Heart right ventricle (tissue), 16 donors: ENCODE results near the gene STRN. TPM values are rescaled to one million over a fixed set of nuclear protein-coding genes. Genes with fewer than 3 reads are reported as not detected.

Experiments
- ATAC-seq, 8 donors: fragments of 200-7000 bp; cut with Tn5 transposase; one replicate each; pipeline ENCODE4 v1.9.1; 2020; ENCODE audit warnings: mild to moderate bottlenecking in 8 of 8, moderate library complexity in 8 of 8, moderate number of reproducible peaks in 1 of 8
- DNase-seq, 2 donors: peaks; one replicate each; pipeline ENCODE4 v3.0.0-alpha.2; 2020
- H3K27ac ChIP-seq, 10 donors: fragments of 200-600 bp; sonication (generic) in 2 of 10; one replicate each; pipeline versions ENCODE4 v1.5.0 to v1.8.0; 2020 to 2022; ENCODE audit warnings: mild to moderate bottlenecking in 3 of 10
- H3K27me3 ChIP-seq, 7 donors: fragments of 200-600 bp; one replicate each; pipeline ENCODE4 v1.8.0; 2021 to 2022; ENCODE audit warnings: mild to moderate bottlenecking in 2 of 7
- H3K36me3 ChIP-seq, 9 donors: fragments of 200-600 bp; sonication (generic) in 1 of 9; one replicate each; pipeline versions ENCODE4 v1.5.0 to v1.8.0; 2020 to 2022; ENCODE audit warnings: mild to moderate bottlenecking in 2 of 9
- H3K4me1 ChIP-seq, 9 donors: fragments of 200-600 bp; sonication (generic) in 1 of 9; one replicate each; pipeline versions ENCODE4 v1.5.0 to v1.8.0; 2020 to 2022; ENCODE audit warnings: mild to moderate bottlenecking in 4 of 9
- H3K4me3 ChIP-seq, 10 donors: fragments of 200-600 bp; sonication (generic) in 2 of 10; one replicate each; pipeline versions ENCODE4 v1.5.0 to v1.8.0; 2020 to 2022; ENCODE audit warnings: mild to moderate bottlenecking in 7 of 10, moderate library complexity in 2 of 10
- H3K9me3 ChIP-seq, 11 donors: fragments of 200-600 bp in 10 of 11; sonication (generic) in 2 of 11; one replicate each; pipeline versions ENCODE4 v1.5.0 to v1.8.0; 2013 to 2022; ENCODE audit warnings: mild to moderate bottlenecking in 2 of 11, control low read depth in 1 of 11, moderate library complexity in 1 of 11
- CTCF ChIP-seq, 9 donors: fragments of 200-600 bp; sonication (generic) in 2 of 9; IDR thresholded peaks; one replicate each; pipeline versions ENCODE4 v1.5.0 to v1.8.0; 2021 to 2022; ENCODE audit warnings: antibody characterized with exemption in 9 of 9, mild to moderate bottlenecking in 5 of 9, moderate library complexity in 1 of 9
- WGBS, 2 donors: extraction: QIAGEN DNeasy Blood & Tissue Kit; methylation state at CpG; one replicate each; pipeline ENCODE4 v1.1.7; 2013; ENCODE audit warnings: inconsistent platforms in 1 of 2; 5-methylcytosine and 5-hydroxymethylcytosine counted together
- intact Hi-C, 10 donors: fragments of 100-400 bp; cut with DNase I; formaldehyde crosslinking; loops; one replicate each; pipeline versions ENCODE4 v1.11.1 to v1.14.2; 2022
- polyA plus RNA-seq, 2 donors: library from polyadenylated mRNA; stranded (reverse); fragments of 200-250 nt; gene quantifications; one replicate each; pipeline ENCODE4 v1.2.3, GENCODE V29; 2013
- total RNA-seq, 10 donors: library from RNA; stranded (reverse); fragmentation: NEBNext Ultra II Directional in 3 of 10; extraction: Animal tissue kit (Norgen Biotek cat#: 25700) in 3 of 10; gene quantifications; one replicate each; pipeline versions ENCODE4 v1.2.1 to v1.2.4, GENCODE V29; 2021 to 2023
- donor health status: Arrhythmogenic right ventricular cardiomyopathy.
- donor health status: ischemic (EF 13 %, LVEDD 7.1; RV severe dilation, severe dysfunction).
- donor health status: healthy with polysubstance abuse.
- donor health status: DM: no; HTN: yes; CAD: no.
- donor health status: DM: no; HTN: no; CAD: no.
- donor health status: ischemic (EF 25% LVEDD 6.9; RV normal size, moderate dysfunction).
- donor health status: ischemic (EF 25% LVEDD 5.7; RV mildly dilated, moderate dysfunction).
- donor health status: healthy.
- donor health status: DM: yes; HTN: yes; CAD: no.
- donor health status: Ischemic cardiomyopathy.
- donor health status: ischemic (EF 35%, LVEDD 5.7; RV mildly dilated, moderate dysfunction).
- donor health status: nonischemic (EF 11% LVEDD 7.7; RV severe dilation, severe dysfunction).
- donor health status: DM: yes; HTN: yes; CAD: no.
- donor health status: PGD.
- donor health status: ischemic (EF 29% LVEDD 5.4; RV normal size, mild dysfunction).
- donor health status: nonischemic (EF 23%, LVEDD 6.1; RV moderate dilation, normal function).

The STRN gene
- total and polyA plus RNA-seq, 12 donors, result 8.6 to 102 (median 61.8) TPM

GRCh38 chr2:36954977-36955607 is 11.2 kb downstream of the STRN start:
- 59 to 65% methylated on average over 6 of the region's 6 CpGs for WGBS, 2 donors
- Histone ChIP-seq H3K27me3 (no peaks in the 10 kb centered on the region), H3K9me3 (no peaks in the 10 kb centered on the region), H3K27ac (no peak overlapping the region), H3K36me3 (peaks cover 0 to 3% (median 0%) of the 10 kb centered on the region in 9 donors), H3K4me3 (no peak overlapping the region), H3K4me1 (peaks cover 5 to 79% (median 37%) of the 10 kb centered on the region in 9 donors)
- DNase-seq (no peak), ATAC-seq (no peak)
- intact Hi-C loops, result no loop called here
- TF ChIP-seq CTCF (IDR thresholded peaks at IDR 0.05), result no peak

GRCh38 chr2:36952748-36953197 is 13.6 kb downstream of the STRN start:
- H3K36me3 ChIP-seq, result no peaks in the 10 kb centered on the region
- peak overlapping the region in 5 of 10 donors; percentile 25 to 54 (median 40) for H3K27ac ChIP-seq
- WGBS, 2 donors, result 89% methylated on average over 3 of the region's 3 CpGs
- peaks cover 5 to 65% (median 31%) of the 10 kb centered on the region in 9 donors for H3K4me1 ChIP-seq
- H3K9me3 ChIP-seq, result no peaks in the 10 kb centered on the region
- DNase-seq, result no peak
- no peaks in the 10 kb centered on the region for H3K27me3 ChIP-seq
- intact Hi-C loops, result no loop called here
- no peak for TF ChIP-seq CTCF (IDR thresholded peaks at IDR 0.05)
- H3K4me3 ChIP-seq, result no peak overlapping the region
- ATAC-seq, result peak in 1 of 8 donors; percentile 64

DNA sequence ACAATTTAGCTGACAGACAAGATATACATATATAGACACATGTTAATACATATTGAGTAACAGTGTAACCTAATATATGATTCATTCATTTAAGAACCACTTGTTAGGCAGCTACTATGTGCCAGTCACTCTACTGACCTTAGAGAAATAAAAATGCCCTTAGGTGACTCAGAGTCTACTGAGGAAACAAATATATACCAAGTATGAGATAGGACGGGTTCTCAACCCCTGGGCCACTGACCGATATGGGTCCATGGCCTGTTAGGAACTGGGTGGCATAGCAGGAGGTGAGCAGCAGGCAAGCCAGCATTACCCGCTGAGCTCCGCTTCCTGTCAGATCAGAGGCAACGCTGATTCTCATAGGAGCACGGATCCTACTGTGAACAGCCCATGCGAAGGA is 14.8 kb downstream of the STRN start:
- Histone ChIP-seq H3K27ac (peak overlapping the region in 8 of 10 donors; percentile 8 to 59 (median 34)), H3K4me1 (peaks cover 5 to 56% (median 29%) of the 10 kb centered on the region in 9 donors), H3K9me3 (no peaks in the 10 kb centered on the region), H3K4me3 (no peak overlapping the region), H3K36me3 (no peaks in the 10 kb centered on the region), H3K27me3 (no peaks in the 10 kb centered on the region)
- TF ChIP-seq CTCF (IDR thresholded peaks at IDR 0.05), result no peak
- intact Hi-C loops, result no loop called here
- WGBS, 2 donors, result 75 to 81% methylated on average over 7 of the region's 7 CpGs
- DNase-seq (no peak), ATAC-seq (peak in 7 of 8 donors; percentile 25 to 87 (median 50))

DNA sequence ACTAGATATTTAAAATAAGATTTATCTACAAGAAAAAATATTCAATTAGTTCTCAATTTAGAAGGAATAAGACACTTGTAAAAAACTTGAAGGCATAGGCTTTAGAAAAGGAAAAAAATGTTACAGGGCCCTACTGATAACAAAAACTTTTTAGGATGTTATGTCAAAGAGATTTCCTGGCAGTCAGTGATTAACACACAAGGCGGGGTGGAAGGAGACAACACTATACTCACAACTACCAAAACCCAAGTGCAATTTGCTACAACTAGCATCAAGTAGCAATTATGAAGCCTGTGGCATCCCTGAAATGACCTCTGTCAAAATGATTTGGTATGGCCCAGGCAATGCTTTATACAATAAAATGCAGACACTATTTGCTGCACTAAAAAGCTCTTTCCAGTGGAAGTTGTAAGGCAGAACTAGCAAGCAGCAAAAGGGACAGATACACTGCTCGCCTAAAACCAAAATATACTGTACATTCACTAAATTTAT is 15.3 kb downstream of the STRN start:
- peak overlapping the region in 7 of 10 donors; percentile 8 to 59 (median 32) for H3K27ac ChIP-seq

More for the DNA sequence above, 15.3 kb downstream of the STRN start:
- H3K27me3 ChIP-seq, result no peaks in the 10 kb centered on the region
- intact Hi-C loops, result no loop called here
- H3K36me3 ChIP-seq, result no peaks in the 10 kb centered on the region
- H3K9me3 ChIP-seq, result no peaks in the 10 kb centered on the region
- DNase-seq (no peak), ATAC-seq (peak in 4 of 8 donors; percentile 26 to 55 (median 38))
- TF ChIP-seq CTCF (IDR thresholded peaks at IDR 0.05), result no peak
- H3K4me1 ChIP-seq, result peaks cover 5 to 51% (median 24%) of the 10 kb centered on the region in 9 donors
- WGBS, 2 donors, result 60 to 69% methylated on average over 2 of the region's 2 CpGs
- H3K4me3 ChIP-seq, result no peak overlapping the region
